NAMALWA (cell line): ENCODE results near the gene AKR1C3.
A peak's percentile ranks its signal among the peaks of the same experiment; 100 is the strongest.
"Not testable (repeated sequence)": the region's sequence is repeated elsewhere in the genome, so short reads cannot be mapped to it uniquely, and the experiment has no call there.

Experiments
- DNase-seq: peaks from one replicate; pipeline ENCODE4 v3.0.0-alpha.2; 2015; ENCODE audit warnings: low spot score

The AKR1C3 gene

DNA sequence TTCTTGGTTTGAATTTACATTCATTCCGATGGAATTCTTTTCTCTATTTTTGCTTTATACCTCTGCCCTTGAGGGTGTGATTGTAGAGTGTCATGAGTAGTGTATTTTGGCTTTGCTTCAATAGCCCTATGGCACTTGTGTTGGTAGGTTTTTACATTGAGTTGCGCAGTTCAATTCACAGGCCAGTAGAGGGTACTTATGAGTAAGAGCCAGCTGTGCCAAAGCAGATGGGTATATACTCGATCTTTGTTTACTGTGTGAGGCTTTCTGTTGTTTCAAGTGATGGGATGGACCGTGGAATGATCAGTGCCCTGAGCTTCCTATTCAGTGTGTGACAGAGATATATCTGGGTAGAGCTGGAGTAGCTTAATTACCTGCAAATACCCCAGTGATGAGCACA lies 4.3 kb upstream of the AKR1C3 start:
- DNase-seq, result peak; percentile 46

DNA sequence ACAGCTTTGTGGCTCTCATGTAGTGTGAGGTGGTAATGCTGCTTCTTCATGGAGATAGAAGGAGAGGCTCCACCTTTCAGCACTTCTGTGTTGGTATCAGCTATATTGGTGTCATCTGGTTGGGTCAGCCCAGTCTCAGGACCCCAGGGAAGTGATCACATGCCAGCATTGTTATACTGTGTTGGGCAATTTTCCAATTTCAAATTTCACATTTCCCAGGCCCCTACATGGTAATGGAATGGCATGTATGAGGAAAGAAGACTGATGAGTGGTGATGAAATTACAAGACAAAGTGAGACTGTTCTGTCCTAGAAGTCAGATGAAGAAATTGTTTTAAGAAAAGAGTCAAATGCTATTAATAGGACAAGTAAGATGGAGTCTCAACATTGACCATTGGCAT lies 3.7 kb upstream of the AKR1C3 start:
- no peak for DNase-seq

DNA sequence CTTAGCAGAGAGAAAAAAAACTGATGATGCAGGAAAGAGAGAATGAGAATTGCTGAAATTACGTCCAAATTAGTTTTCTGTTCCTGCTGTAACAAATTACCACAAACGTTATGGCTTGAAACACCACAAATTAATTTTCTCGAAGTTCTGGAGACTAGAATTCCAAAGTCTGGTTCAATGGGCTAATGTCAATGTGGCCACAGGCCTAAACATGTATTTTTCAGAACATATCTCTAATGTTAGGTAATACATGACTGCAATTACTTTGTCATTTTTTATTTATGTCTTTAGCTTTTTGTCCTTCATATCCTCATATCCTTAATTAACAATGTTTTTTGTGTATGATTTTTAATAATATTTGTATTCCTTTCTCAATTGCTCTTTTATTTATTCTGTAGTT lies 3.0 kb upstream of the AKR1C3 start:
- no peak for DNase-seq

DNA sequence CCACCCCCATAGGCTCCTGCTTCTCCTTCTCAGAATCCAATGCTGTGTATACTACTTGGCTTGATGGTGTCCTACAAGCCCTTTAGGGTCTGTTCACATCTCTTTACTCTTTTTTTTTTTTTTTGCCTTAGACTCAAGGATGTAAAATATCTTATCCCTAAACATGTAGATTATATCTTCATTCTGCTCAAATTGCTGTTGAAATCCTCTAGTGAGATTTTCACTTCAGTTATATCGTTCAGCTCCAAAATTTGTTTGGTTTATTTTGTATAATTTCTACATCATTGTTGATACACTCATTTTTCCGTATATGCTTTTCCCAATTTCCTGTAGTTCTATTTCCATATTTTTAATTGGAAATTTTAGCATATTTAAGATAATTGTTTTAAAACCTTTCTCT lies 1.8 kb upstream of the AKR1C3 start:
- DNase-seq, result no peak

DNA sequence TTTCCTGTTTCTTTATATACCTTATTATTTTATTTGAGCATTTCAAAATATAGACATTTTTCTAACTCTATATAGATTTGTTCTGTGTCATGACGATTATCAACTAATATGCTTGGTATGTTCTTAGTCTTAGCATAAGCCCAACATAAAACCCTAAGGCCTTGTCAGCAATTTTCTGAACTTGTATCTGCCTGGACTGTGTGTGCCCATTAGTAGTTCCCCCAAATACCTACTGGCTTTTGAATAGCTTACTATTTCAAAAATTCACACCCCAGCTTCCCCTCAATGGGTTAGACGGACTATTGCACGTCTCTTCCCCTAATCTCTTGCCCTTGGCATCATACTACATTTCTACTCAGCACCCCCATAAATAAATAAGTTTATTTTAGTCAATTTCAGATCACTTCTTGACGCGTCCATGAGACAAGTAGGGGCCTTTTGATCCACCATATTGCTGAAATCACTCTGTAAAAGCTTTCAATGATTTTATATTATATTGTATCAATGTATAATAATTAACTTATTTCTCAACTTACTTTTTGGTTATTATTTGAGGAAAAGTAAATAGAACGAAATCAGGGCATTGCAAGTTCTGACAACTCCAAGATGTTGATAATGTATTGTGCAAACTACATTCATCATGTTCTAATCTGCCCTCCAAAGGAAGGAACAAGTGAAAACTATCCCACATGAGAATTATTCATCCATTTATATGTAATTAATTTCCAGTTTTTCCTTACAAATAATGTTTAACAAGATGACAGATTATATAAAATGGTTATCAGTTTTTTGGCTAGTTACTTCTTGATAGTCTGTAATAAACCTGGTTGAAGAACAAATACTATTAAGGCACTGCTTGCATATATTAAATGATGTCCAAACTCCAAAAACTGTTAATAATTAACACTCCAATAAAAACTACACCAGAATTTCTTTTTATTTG lies 1.1 kb upstream of the AKR1C3 start:
- no peak for DNase-seq

DNA sequence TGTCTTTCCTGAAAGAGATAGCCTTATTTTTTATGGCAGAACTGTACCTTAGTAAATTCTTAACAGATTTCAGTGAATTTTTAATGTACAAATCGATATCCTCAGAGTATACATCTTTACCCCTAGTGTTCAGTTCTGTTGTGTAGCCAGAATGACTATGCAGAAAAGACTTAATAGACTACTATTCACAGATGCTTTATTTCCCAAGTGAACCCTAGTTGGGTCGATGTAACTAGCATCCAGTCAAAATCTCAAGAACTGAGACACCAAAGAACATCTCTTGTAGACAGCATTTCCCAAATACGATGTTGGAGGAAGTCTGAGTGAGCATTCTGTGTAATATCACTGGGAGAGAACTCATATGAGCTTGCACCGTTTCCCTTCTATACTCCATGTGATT lies 1.5 kb downstream of the AKR1C3 start:
- no peak for DNase-seq

DNA sequence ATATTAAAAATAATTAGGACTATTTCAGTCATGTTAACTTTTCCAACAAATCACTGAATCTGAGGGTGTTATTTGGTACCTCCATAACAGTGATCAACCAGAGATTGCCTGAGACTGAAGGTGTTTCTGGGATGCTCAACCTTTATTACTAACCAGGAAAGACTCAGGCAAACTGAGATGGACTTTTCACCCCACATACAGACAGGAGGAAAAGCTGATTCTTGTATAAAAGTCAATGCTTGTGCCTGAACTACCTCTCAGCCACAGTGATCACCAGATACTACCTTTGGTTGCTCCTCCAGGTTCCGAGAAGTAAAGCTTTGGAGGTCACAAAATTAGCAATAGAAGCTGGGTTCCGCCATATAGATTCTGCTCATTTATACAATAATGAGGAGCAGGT lies 1.9 kb downstream of the AKR1C3 start:
- DNase-seq, result no peak

DNA sequence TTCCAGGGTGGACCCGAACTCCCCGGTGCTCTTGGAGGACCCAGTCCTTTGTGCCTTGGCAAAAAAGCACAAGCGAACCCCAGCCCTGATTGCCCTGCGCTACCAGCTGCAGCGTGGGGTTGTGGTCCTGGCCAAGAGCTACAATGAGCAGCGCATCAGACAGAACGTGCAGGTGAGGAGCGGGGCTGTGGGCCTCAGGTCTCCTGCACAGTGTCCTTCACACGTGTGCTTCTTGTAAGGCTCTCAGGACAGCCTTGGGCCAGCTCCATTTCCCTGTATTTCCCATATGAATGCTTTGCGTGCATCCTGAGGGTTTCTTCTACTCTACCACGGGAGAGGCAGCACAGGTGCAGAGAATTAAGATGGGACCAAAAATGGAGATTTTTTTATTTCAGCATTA lies 8.3 kb downstream of the AKR1C3 start:
- DNase-seq, result not testable (repeated sequence)

DNA sequence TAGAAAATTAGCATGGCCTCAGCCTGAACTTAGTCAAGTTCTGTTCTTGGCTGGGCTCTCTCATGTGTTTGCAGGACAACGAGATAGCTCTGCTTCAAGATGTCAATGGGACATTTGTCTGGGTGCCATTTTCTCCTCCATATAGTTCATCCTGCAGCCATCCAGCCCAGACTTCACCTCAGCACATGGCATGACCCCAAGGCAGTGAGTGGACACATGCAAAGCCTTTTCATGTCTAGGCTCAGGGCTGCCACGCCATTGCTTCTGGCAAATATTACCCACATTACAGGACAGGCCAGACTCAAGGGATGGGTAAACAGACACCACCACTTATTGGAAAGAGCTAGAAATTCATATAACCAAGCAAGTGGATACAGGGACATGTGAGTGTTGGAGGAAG lies 9.3 kb downstream of the AKR1C3 start:
- no peak for DNase-seq

DNA sequence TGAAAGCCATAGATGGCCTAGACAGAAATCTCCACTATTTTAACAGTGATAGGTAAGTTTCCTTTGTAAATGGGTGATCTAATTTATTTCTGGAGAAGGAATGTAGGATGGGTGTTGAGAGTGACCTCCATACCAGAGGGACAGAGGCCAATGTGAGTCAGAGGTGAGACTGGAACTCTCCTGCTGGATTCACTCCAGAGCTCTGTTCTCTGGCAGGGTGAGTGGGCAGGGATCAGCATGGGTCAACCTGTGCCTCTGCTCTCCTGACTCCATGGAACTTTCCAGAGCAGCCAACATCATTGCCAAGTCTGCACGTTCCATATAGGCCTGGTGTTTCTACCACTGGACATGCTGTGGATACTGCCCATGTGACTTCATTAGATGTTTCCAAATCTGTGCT lies 11.4 kb downstream of the AKR1C3 start:
- DNase-seq, result no peak

DNA sequence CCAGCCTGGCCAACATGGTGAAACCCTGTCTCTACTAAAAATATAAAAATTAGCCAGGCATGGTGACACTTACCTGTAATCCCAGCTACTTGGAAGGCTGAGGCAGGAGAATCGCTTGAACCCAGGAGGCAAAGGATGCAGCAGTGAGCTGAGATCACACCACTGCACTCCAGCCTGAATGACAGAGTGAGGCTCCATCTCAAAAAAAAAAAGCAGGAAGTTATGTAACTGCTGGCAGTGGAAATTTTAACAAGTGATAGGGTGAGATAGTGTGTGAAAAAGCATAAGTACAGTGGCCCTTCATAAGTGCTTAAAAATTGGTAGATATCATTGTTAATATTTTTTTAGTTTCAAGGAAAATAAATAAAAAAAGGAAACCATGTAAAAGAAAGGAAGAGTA lies 12.3 kb downstream of the AKR1C3 start:
- DNase-seq, result no peak

DNA sequence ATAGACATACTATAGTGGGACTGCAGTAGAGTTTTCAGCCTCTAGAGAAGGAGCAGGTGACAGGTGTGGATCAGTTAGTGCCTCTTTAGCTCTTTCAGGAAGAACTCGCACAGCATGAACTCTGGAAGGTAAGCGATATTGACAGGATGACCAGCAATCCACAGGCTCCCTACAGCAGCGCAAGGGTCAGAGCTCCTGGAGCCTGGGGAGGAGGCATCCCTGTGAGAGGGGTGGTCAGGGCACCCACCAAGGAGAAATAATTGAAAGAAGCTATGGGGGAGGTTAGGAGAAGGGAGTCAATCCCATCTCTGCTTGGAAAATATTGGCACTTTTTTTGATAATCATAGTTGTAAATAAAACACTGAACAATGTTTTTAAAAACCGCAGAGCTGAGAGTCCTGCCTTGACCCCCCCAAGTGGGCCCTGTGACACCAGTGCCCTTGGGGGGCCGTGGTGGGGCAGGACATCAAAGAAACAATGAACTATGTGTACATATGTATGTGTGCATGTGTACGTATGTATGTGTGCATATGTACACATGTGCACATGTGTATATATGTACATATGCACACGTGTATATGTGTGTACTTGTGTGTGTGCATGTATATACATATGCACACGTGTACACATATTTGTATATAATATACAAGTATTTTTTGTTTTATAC lies 13.8 kb downstream of the AKR1C3 start:
- DNase-seq, result no peak

DNA sequence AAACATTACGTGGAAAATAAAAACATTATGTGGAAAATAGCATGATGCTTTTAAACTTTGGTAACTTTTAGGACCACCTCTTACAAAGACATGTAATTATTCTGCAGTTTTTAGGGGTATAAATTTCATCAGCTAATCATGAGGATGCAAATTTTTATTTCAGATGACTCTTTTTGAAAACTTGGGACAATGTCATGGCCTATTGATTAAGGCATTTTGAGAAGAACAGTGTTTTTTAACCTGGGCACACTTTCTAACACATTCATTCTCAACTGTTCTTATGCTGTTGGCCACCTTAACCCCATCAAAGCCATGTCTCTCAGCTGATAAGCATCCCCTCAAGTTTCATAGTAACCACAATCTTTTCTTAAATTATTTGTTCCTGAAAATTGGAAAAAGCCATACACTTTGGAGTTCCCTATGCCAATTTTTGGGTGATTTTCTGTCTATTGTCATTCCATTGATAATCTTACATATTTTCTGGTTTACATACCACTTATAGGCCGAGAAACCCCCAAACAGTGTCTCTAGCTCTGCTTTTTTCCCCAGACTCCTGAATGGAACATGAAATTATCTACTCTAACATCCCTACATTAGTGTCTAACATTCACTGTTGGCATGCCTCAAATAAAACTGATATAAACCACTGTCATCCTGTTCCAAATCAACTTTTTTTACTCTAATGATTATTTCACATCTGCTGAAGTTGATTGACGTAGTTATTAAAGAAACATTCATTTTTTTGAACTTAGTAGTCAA lies 14.6 kb downstream of the AKR1C3 start:
- DNase-seq, result no peak

DNA sequence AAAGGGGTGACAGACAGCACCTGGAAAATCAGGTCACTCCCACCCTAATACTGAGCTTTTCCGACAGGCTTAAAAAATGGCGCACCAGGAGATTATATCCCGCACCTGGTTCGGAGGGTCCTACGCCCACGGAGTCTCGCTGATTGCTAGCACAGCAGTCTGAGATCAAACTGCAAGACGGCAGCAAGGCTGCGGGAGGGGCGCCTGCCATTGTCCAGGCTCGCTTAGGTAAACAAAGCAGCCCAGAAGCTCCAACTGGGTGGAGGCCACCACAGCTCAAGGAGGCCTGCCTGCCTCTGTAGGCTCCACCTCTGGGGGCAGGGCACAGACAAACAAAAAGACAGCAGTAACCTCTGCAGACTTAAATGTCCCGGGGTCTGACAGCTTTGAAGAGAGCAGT lies 15.6 kb downstream of the AKR1C3 start:
- not testable (repeated sequence) for DNase-seq

DNA sequence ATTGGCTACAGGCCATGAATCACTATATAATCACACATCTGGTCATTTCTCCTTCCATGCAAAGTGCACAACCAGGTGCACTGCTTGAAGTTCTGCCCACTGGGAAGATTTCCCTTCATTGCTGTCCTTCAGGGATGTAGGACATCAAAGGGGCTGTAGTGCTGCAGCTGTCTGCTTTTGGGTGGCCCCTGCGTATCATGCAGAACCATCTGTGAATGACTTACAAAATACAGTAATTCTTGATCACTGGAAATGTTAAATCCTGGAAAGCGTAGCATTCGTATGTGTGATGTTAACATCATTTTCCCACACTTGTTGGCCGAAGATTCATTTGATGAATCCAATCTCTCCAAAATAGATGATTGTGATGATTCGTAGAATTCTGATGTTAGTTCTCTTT lies 22.4 kb downstream of the AKR1C3 start:
- DNase-seq, result no peak

DNA sequence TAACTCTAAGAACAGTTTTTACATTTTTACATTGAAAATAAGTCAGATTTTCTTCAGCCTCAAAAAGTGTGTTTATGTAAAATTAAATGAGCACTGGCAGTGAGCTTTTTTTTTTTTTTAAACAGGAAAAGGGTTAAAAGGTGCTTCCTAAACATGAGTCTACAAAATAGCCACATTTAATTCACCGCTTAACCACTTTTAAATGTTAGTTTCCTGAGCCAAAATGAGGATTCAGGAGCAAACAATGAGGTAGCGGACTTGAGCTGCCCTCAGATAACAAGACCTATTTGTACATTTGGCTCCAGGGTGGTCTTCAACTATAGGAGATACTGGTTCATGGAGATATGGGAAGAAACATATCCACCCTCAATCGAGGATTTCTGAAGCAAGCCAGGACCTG lies 22.8 kb downstream of the AKR1C3 start:
- no peak for DNase-seq

DNA sequence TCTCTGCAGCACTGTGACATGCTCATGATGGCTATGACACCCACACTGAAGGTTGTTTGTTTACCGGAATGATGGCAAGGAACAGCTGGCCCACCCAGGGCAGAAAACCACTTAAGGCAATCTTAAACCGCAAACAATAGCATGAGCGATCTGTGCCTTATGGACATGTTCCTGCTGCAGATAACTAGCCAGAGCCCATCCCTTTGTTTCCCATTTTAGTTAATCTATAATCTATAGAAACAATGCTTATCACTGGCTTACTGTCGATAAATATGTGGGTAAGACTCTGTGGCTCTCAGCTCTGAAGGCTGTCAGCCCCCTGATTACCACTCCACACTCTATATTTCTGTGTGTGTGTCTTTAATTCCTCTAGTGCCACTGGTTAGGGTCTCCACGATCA lies 25.8 kb downstream of the AKR1C3 start:
- not testable (repeated sequence) for DNase-seq

DNA sequence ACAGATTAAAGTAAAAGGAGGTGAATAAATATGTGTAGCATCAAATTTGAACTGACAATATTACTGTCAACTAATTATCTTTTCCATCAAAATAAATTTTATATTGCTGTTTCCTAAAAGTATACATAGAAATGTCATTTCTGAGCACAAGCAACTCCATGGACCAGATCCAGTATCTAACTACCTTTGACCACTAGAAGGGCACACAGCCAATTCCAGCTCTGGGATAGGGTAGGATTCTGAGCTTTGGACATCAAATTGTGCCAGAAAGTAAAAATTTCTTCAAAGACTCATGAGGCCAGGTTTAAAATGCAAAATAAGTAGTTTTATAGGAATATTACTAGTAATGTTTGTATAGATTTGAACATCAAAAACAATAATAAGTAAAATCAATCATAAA lies 29.7 kb downstream of the AKR1C3 start:
- no peak for DNase-seq

DNA sequence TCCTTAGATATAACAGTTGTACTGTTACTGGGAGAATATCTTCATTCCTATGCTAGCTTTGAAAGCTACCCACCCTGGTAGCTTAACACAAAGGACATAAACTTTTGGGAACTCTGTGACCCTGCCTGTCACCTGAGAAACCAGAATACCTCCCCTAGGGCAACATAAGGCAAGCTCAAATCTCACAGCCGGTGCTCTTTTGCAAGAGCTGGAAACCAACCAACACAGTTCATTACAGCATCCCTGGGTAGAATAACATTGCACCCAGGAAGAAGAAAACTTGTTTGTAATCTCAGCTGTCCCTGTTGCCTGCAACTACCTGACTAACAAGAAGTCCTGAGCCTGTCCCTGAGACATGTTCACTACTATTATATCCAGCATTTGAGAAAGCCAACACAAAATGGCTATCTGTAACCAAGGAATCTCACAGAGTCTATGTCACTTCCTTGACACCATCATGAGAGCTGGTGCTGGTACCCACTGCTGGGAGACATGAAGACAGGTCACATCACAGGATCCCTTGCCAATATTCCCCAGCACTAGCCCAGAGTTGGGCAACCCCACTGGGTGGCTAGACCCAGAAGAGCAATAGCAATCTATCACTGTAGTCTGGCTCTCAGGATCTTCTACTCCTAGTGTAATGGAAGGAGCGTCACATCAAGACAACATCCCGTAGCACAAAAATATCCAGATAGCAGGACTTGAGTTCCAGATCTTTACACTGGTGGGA lies 31.3 kb downstream of the AKR1C3 start:
- DNase-seq, result no peak

DNA sequence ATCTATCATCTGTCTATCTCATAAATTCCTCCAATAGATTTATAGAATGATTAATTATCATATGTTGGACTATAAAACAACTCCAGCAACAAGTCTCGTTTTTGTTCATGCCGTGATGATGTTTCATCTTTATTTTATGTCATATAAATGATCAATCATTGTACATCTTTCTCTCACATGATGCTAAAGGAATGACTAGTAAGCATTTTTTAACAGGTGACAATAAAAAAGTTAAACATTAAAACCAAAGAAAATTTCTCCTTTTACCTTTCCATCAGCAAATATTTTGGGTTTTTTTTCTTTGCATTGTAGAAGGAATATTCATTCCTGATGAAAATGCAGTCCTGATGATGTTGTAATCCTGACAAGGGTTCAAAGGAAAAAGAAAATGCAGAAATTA lies 41.4 kb downstream of the AKR1C3 start:
- no peak for DNase-seq

DNA sequence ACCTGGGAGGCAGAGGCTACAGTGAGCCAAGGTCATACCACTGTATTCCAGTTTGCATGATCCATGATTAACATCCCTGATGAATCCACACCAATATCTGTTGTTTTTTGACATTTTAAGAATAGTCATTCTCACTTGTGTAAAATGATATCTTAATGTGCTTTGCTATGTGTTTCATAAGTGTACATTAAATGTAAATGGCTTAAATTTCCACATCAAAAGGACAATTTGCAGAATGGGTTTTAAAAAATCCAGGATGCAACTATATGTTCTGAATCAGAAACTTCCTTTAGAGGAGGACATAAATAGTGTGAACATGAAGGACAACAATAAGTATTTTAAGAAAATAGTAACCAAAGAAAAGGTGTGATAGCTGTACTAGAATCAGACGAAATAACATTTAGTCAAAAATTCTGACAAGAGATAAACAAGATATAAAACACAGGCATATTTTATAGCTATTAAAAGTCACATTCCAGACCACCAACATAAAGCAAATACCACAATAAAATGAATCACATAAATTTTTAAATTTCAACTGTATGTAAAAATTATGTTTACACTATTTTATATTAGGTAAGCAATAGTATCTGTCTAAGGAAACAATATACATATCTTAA lies 42.4 kb downstream of the AKR1C3 start:
- DNase-seq, result no peak

DNA sequence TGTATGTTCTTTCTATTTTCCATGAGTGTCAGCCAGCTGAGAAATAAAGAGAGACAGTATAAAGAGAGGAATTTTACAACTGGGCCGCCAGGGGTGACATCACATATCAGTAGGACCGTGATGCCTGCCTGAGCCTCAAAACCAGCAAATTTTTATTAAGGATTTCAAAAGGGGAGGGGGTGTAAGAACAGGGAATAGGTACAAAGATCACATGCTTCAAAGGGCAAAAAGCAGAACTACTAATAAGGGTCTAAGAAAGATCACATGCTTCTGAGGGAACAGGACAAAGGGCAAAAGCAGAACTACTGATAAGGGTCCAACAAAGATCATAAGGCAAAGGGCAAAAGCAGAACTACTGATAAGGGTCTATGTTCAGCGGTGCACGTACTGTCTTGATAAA lies 43.5 kb downstream of the AKR1C3 start:
- not testable (repeated sequence) for DNase-seq
